Measurements from ENCODE around the gene ITIH3.

ITIH3 gene

GRCh38 chr3:52787672-52788625 lies 6.6 kb upstream of the ITIH3 start:
- H3K36me3 Mint-ChIP-seq = no peaks in the 10 kb centered on the region
- no peak overlapping the region for H3K4me3 Mint-ChIP-seq
- no peaks in the 10 kb centered on the region for H3K9me3 Mint-ChIP-seq
- ATAC-seq (replicated peaks) (no peak), DNase-seq (no peak)
- H3K27ac Mint-ChIP-seq = no peak overlapping the region
- no peaks in the 10 kb centered on the region for H3K27me3 Mint-ChIP-seq
- no peaks in the 10 kb centered on the region for H3K4me1 Mint-ChIP-seq

DNA sequence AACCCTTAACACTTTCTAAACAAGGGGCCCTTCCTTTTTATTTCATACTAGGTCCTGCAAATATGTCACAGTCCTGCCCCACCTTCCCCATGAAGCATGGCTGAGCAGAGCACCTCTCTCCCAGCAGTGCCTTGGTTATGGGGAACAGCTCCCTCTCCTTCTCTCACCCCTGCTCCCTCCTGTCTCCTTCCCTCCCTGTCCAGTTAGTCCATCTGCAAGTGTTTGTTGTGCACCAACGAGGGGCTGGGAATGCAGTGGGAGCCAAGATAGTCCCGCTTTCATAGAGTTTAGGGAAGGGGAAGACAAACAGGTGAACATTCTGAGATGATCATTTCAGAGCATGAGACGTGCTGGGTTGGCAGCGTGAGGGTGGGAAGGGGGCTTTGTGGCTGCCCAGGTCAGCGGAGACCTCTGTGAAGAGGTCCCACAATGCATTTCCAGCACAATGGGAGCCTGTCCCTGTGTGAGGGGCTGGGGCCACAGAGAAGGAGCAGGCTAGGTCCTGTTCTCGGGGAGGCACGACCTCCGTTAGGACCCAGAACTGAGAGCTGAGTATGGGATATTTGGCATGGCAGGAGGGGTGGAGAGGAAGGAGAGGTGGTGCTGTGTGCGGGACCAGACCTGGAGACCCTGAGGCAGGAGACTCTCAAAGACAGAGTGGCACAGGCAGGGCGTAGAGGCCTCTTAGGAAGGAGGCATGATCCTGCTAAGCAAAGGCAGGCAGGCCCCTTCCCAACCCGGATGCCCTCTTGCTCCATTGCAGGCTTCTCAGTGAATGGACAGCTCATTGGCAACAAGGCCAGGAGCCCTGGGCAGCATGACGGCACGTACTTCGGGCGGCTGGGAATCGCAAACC lies 5.5 kb upstream of the ITIH3 start:
- ATAC-seq (replicated peaks) (no peak), DNase-seq (no peak)
- no peak overlapping the region for H3K4me3 Mint-ChIP-seq
- no peak overlapping the region for H3K27ac Mint-ChIP-seq
- H3K4me1 Mint-ChIP-seq = no peaks in the 10 kb centered on the region
- H3K27me3 Mint-ChIP-seq = no peaks in the 10 kb centered on the region
- no peaks in the 10 kb centered on the region for H3K36me3 Mint-ChIP-seq
- no peaks in the 10 kb centered on the region for H3K9me3 Mint-ChIP-seq

DNA sequence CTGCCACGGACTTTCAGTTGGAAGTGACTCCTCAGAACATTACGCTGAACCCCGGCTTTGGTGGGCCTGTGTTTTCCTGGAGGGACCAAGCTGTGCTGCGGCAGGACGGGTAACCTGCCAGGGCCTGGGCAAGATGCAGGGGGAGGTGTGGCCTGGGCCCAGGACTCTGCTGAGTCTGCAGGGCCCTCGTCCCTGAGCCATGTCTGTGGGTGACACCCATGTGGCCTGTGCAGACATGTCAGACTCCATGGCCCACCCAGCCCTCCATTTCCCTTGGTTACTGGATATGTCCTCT lies 4.9 kb upstream of the ITIH3 start:
- H3K4me1 Mint-ChIP-seq = no peaks in the 10 kb centered on the region
- no peak overlapping the region for H3K4me3 Mint-ChIP-seq

DNA sequence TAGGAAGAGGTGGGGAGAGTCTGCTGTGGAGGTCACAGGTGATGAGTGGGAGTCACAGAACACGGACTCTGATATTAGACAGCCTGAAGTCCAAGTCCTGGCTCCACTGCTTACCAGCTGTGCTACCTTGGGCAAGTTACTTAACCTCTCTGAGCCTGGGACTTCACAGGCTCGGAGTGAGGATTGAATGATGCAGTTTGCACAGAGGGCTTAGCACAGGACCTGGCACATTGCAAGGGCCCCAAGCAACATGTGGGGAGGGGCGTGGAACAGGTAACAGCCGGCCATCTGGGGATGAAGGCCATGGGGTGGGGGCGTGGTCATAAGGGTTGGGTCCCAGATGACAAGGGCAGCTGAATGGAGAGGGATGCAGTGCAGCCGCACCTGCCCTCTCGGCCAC lies 4.3 kb upstream of the ITIH3 start:
- no peaks in the 10 kb centered on the region for H3K4me1 Mint-ChIP-seq
- DNase-seq = no peak
- H3K27ac Mint-ChIP-seq = no peak overlapping the region
- no peak for ATAC-seq (replicated peaks)
- H3K9me3 Mint-ChIP-seq = no peaks in the 10 kb centered on the region
- H3K27me3 Mint-ChIP-seq = no peaks in the 10 kb centered on the region
- no peak overlapping the region for H3K4me3 Mint-ChIP-seq
- H3K36me3 Mint-ChIP-seq = no peaks in the 10 kb centered on the region

More for the DNA sequence above, 4.9 kb upstream of the ITIH3 start:
- Mint-ChIP-seq H3K27ac (no peak overlapping the region), H3K27me3 (no peaks in the 10 kb centered on the region), H3K9me3 (no peaks in the 10 kb centered on the region), H3K36me3 (no peaks in the 10 kb centered on the region)
- DNase-seq = no peak
- ATAC-seq (replicated peaks) = no peak

DNA sequence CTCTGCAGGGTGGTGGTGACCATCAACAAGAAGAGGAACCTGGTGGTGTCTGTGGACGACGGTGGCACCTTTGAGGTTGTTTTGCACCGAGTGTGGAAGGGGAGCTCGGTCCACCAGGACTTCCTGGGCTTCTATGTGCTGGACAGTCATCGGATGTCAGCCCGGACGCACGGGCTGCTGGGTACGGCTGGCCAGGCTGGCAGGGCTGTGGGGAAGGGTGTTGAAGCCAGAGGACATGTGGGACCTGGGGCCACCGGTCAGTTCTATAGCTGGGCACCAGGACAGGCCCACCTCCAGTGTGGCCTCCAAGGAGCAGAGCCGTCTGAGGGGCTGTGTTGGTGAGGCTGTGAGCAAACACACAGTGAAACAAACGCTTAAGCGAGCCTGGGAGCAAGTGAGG lies 3.9 kb upstream of the ITIH3 start:
- Mint-ChIP-seq H3K4me3 (no peak overlapping the region), H3K36me3 (no peaks in the 10 kb centered on the region), H3K4me1 (no peaks in the 10 kb centered on the region), H3K9me3 (no peaks in the 10 kb centered on the region), H3K27ac (no peak overlapping the region), H3K27me3 (no peaks in the 10 kb centered on the region)
- DNase-seq (no peak), ATAC-seq (replicated peaks) (no peak)

- H3K4me3 Mint-ChIP-seq = no peak overlapping the region
- no peaks in the 10 kb centered on the region for H3K36me3 Mint-ChIP-seq
- H3K27ac Mint-ChIP-seq = no peak overlapping the region
- ATAC-seq (replicated peaks) = no peak
- no peaks in the 10 kb centered on the region for H3K27me3 Mint-ChIP-seq
- no peaks in the 10 kb centered on the region for H3K4me1 Mint-ChIP-seq
- DNase-seq = no peak
- H3K9me3 Mint-ChIP-seq = no peaks in the 10 kb centered on the region
Measured at GRCh38 chr3:52791366-52791765, 3.2 kb upstream of the ITIH3 start.

GRCh38 chr3:52791928-52792327 lies 2.7 kb upstream of the ITIH3 start:
- H3K27me3 Mint-ChIP-seq = no peaks in the 10 kb centered on the region
- H3K27ac Mint-ChIP-seq = no peak overlapping the region
- ATAC-seq (replicated peaks) = no peak
- no peak overlapping the region for H3K4me3 Mint-ChIP-seq
- DNase-seq = no peak
- H3K9me3 Mint-ChIP-seq = no peaks in the 10 kb centered on the region
- no peaks in the 10 kb centered on the region for H3K36me3 Mint-ChIP-seq
- no peaks in the 10 kb centered on the region for H3K4me1 Mint-ChIP-seq

DNA sequence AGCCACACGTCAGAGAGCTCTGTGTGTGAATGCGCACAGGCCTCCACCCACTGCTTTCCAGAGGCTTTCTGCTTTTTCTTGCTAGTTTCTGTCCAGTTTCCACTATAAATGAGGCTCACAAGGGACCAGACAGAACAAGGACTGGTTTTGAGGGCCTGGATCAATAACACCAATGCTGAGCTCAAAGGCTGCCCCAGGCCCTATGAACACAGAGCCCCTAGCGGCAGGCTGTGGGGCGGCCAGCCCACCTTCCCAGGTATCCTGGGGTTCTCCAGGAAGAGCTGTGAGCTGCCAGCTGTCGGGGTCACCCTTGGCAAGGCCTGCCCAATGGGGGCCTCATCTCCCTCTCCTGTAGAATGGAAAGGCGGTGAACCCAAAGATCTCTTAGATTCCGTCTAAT lies 2.2 kb upstream of the ITIH3 start:
- ATAC-seq (replicated peaks) (no peak), DNase-seq (no peak)
- H3K36me3 Mint-ChIP-seq = no peaks in the 10 kb centered on the region
- H3K27ac Mint-ChIP-seq = no peak overlapping the region
- H3K9me3 Mint-ChIP-seq = no peaks in the 10 kb centered on the region
- no peak overlapping the region for H3K4me3 Mint-ChIP-seq
- no peaks in the 10 kb centered on the region for H3K4me1 Mint-ChIP-seq
- no peaks in the 10 kb centered on the region for H3K27me3 Mint-ChIP-seq

DNA sequence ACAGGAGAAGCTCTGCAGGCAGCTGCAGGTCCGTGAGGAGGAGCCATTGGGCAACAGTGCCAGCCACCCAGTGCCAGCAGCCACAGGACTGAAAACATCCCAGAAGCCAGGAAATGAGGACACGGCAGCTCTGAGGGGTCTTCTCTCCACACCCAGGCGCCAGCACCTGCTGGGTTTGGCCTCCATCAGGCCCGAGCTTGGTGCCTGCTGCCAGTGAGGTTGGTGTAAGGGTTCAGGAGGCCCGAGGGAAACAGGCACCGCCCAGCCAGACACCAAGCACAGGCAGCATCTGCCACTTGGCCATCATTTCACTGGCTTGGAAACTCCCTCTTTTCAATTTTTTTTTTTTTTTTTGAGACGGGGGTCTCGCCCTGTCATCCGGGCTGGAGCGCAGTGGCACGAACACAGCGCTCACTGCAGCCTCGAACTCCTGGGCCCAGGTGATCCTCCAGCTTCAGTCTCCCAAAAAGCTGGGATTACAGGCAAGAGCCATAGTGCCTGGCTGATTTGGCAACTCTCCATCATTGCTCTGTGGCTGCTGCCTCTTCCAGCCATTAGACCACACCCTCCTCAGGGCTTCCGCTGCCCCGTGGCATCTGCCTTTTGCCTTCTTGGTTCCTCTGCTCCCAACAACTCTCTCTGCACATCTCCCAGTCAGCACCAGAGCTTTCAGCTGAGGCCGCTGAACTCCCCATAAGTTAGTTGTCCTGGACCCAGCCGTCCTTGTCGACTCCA lies 1.5 kb upstream of the ITIH3 start:
- Mint-ChIP-seq H3K4me3 (no peak overlapping the region), H3K4me1 (no peaks in the 10 kb centered on the region), H3K36me3 (no peaks in the 10 kb centered on the region), H3K27ac (no peak overlapping the region), H3K27me3 (no peaks in the 10 kb centered on the region), H3K9me3 (no peaks in the 10 kb centered on the region)
- DNase-seq = no peak
- ATAC-seq (replicated peaks) = no peak

GRCh38 chr3:52793702-52794611 lies 639 bp upstream of the ITIH3 start:
- ATAC-seq (replicated peaks) (no peak), DNase-seq (no peak)
- no peaks in the 10 kb centered on the region for H3K9me3 Mint-ChIP-seq
- no peaks in the 10 kb centered on the region for H3K27me3 Mint-ChIP-seq
- H3K36me3 Mint-ChIP-seq = no peaks in the 10 kb centered on the region
- no peak overlapping the region for H3K27ac Mint-ChIP-seq
- H3K4me3 Mint-ChIP-seq = no peak overlapping the region
- no peaks in the 10 kb centered on the region for H3K4me1 Mint-ChIP-seq

- H3K27me3 Mint-ChIP-seq = no peaks in the 10 kb centered on the region
- H3K4me3 Mint-ChIP-seq = no peak overlapping the region
- H3K36me3 Mint-ChIP-seq = no peaks in the 10 kb centered on the region
- DNase-seq = no peak
- H3K27ac Mint-ChIP-seq = no peak overlapping the region
- no peak for ATAC-seq (replicated peaks)
- no peaks in the 10 kb centered on the region for H3K4me1 Mint-ChIP-seq
- no peaks in the 10 kb centered on the region for H3K9me3 Mint-ChIP-seq
Measured at GRCh38 chr3:52795298-52795900, 803 bp downstream of the ITIH3 start.

- DNase-seq (no peak), ATAC-seq (replicated peaks) (no peak)
- Mint-ChIP-seq H3K9me3 (no peaks in the 10 kb centered on the region), H3K36me3 (no peaks in the 10 kb centered on the region), H3K4me3 (no peak overlapping the region), H3K27me3 (no peaks in the 10 kb centered on the region), H3K4me1 (no peaks in the 10 kb centered on the region), H3K27ac (no peak overlapping the region)
Measured at GRCh38 chr3:52796411-52796810, 1.8 kb downstream of the ITIH3 start.

- Mint-ChIP-seq H3K4me1 (no peaks in the 10 kb centered on the region), H3K27ac (no peak overlapping the region), H3K9me3 (no peaks in the 10 kb centered on the region), H3K27me3 (no peaks in the 10 kb centered on the region), H3K4me3 (no peak overlapping the region), H3K36me3 (no peaks in the 10 kb centered on the region)
- ATAC-seq (replicated peaks) = peak in 1 of 2 donors; percentile 18
- no peak for DNase-seq
Measured at GRCh38 chr3:52798376-52798977, 3.9 kb downstream of the ITIH3 start.

All from stimulated activated naive B cell treated with anti-CD40 and anti-IgM and Interleukin-4, amounts not matched to agents 10 μg/mL and 1 μg/mL and 100 μg/mL, for 72 hours (primary cell).